Uterus (tissue), 4 donors: ENCODE measurements around the gene ADARB1. TPM values are rescaled to one million over a fixed set of nuclear protein-coding genes. Genes with fewer than 3 reads are reported as not detected.

ENCODE experiments used
- DNase-seq, 2 donors: peaks; one replicate each; pipeline ENCODE4 v3.0.0-alpha.2; 2019 to 2020
- H3K27ac ChIP-seq, 2 donors: fragments of 200-600 bp; sonication (generic); 1 replicate in 1 of 2; 2 replicates in 1 of 2; pipeline ENCODE4 v1.5.1; 2016 to 2018
- H3K27me3 ChIP-seq, 2 donors: fragments of 200-600 bp; sonication (generic); one replicate each; pipeline ENCODE4 v1.5.1; 2018 to 2019; ENCODE audit warnings: control low read depth in 1 of 2
- H3K36me3 ChIP-seq, 2 donors: fragments of 200-600 bp; sonication (generic); one replicate each; pipeline ENCODE4 v1.5.1; 2019; ENCODE audit warnings: control low read depth in 1 of 2
- H3K4me1 ChIP-seq, 2 donors: fragments of 200-600 bp; sonication (generic); one replicate each; pipeline ENCODE4 v1.5.1; 2018 to 2019; ENCODE audit warnings: control low read depth in 1 of 2
- H3K4me3 ChIP-seq, 2 donors: fragments of 200-600 bp; sonication (generic); 1 replicate in 1 of 2; 2 replicates in 1 of 2; pipeline ENCODE4 v1.5.1; 2018 to 2019; ENCODE audit warnings: mild to moderate bottlenecking in 1 of 2
- H3K9me3 ChIP-seq, 2 donors: fragments of 200-600 bp; sonication (generic); one replicate each; pipeline ENCODE4 v1.5.1; 2019; ENCODE audit warnings: control low read depth in 1 of 2
- POLR2A ChIP-seq, 2 donors: fragments of 450-650 bp; IDR thresholded peaks; one replicate each; pipeline ENCODE4 v1.6.1; 2016; ENCODE audit warnings: antibody characterized with exemption in 2 of 2, mild to moderate bottlenecking in 1 of 2, moderate library complexity in 1 of 2
- intact Hi-C: fragments of 100-400 bp; cut with DNase I; formaldehyde crosslinking; loops from one replicate; pipeline ENCODE4 v1.15.1; 2023; ENCODE audit warnings: low total_unique reads
- total RNA-seq, 4 donors: library from RNA; depleted of rRNA in 3 of 4; stranded (reverse); fragments of >200 nt in 3 of 4; gene quantifications; one replicate each; pipeline versions ENCODE4 v1.1.0 to v1.2.4, GENCODE V29; 2014 to 2023
- TF ChIP-seq, protein P1 (sequence below), 4 experiments: fragments of 200-600 bp in 2 of 4; fragments of 450-650 bp in 2 of 4; sonication (generic) in 2 of 4; IDR thresholded peaks; one replicate each; pipeline ENCODE4 v1.5.1; 2016 to 2019; ENCODE audit warnings: antibody characterized with exemption in 4 of 4, mild to moderate bottlenecking in 2 of 4, moderate library complexity in 1 of 4
- donor health status: DM: yes; HTN: yes; CAD: no.

ADARB1 gene
- total RNA-seq, 4 donors from 2014 or later: 21.8 to 69.6 (median 43.3) TPM

- TF ChIP-seq, protein P1, sequence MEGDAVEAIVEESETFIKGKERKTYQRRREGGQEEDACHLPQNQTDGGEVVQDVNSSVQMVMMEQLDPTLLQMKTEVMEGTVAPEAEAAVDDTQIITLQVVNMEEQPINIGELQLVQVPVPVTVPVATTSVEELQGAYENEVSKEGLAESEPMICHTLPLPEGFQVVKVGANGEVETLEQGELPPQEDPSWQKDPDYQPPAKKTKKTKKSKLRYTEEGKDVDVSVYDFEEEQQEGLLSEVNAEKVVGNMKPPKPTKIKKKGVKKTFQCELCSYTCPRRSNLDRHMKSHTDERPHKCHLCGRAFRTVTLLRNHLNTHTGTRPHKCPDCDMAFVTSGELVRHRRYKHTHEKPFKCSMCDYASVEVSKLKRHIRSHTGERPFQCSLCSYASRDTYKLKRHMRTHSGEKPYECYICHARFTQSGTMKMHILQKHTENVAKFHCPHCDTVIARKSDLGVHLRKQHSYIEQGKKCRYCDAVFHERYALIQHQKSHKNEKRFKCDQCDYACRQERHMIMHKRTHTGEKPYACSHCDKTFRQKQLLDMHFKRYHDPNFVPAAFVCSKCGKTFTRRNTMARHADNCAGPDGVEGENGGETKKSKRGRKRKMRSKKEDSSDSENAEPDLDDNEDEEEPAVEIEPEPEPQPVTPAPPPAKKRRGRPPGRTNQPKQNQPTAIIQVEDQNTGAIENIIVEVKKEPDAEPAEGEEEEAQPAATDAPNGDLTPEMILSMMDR (IDR thresholded peaks at IDR 0.05): no peak
- DNase-seq: no peak
- Histone ChIP-seq H3K4me1 (peaks cover 0 to 4% of the 10 kb centered on the region in 2 donors), H3K27ac (no peak overlapping the region), H3K27me3 (no peaks in the 10 kb centered on the region), H3K36me3 (no peaks in the 10 kb centered on the region), H3K9me3 (no peaks in the 10 kb centered on the region), H3K4me3 (no peak overlapping the region)
- intact Hi-C loops: loop anchor here (10.0 kb wide), 1 partner anchor 59 kb away; no protein-coding TSS in a partner anchor
Observed at GRCh38 chr21:45076245-45076711, 1.9 kb downstream of the ADARB1 start.

- H3K4me1 ChIP-seq: peaks cover 0 to 1% of the 10 kb centered on the region in 2 donors
- H3K4me3 ChIP-seq: no peak overlapping the region
- intact Hi-C loops: loop anchor here (10.0 kb wide), 1 partner anchor 56 kb away; no protein-coding TSS in a partner anchor
- TF ChIP-seq, protein P1 (IDR thresholded peaks at IDR 0.05): no peak
- TF ChIP-seq POLR2A (IDR thresholded peaks at IDR 0.05): no peak
- H3K27ac ChIP-seq: no peak overlapping the region
- H3K9me3 ChIP-seq: no peaks in the 10 kb centered on the region
- H3K27me3 ChIP-seq: no peaks in the 10 kb centered on the region
- H3K36me3 ChIP-seq: no peaks in the 10 kb centered on the region
- no peak for DNase-seq
Observed at GRCh38 chr21:45078371-45078770, 4.0 kb downstream of the ADARB1 start.

DNA sequence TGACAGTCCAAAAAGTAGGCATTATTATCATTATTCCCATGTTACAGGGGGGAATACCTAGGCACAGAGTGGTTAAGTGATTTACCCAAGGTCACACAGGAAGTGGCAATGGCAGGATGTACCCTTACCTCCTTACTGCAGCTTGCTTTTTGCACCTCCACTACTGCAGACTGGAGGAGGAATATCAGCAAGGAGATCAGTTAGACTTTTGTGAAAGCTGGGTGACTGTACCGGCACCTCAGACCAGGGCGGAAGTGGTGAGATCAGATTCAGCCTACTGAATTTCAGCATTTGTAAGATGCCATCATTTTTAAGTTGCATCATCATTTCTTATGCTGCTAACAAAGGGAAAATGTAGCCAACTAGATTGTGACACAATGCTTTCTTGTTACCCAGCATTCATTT is 4.5 kb downstream of the ADARB1 start:
- Histone ChIP-seq H3K9me3 (no peaks in the 10 kb centered on the region), H3K27me3 (no peaks in the 10 kb centered on the region), H3K4me3 (no peak overlapping the region), H3K4me1 (no peaks in the 10 kb centered on the region), H3K27ac (peak overlapping the region in 1 of 2 donors; percentile 47), H3K36me3 (no peaks in the 10 kb centered on the region)
- intact Hi-C loops: loop anchor here (10.0 kb wide), 1 partner anchor 56 kb away; no protein-coding TSS in a partner anchor
- DNase-seq: no peak
- no peak for TF ChIP-seq POLR2A (IDR thresholded peaks at IDR 0.05)
- TF ChIP-seq, protein P1 (IDR thresholded peaks at IDR 0.05): no peak

DNA sequence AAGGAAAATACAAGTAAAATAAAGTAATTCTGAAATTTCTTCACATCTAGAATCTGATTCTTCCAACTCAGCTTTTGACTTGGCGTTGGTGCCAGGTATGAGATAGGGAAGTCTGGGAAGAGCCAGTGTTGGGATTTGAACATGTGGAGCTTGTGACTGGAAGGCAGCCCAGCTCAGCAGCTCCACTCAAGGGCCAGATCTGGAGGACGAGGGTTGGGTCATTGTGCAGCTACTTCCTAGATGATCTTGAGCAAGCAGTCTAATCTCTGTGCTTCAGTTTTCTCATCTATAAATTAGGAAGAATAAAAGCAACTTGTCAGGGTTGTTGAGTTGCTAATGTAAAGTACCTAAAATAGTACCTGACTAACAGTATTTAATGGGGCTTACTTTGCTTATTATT is 5.0 kb downstream of the ADARB1 start:
- TF ChIP-seq, protein P1 (IDR thresholded peaks at IDR 0.05): no peak
- no peak for TF ChIP-seq POLR2A (IDR thresholded peaks at IDR 0.05)
- H3K27me3 ChIP-seq: no peaks in the 10 kb centered on the region
- H3K4me1 ChIP-seq: no peaks in the 10 kb centered on the region
- no peaks in the 10 kb centered on the region for H3K9me3 ChIP-seq
- no peak for DNase-seq
- intact Hi-C loops: loop anchor here (10.0 kb wide), 1 partner anchor 55 kb away; no protein-coding TSS in a partner anchor
- H3K27ac ChIP-seq: peak overlapping the region; percentile 47 to 67
- H3K4me3 ChIP-seq: no peak overlapping the region
- H3K36me3 ChIP-seq: no peaks in the 10 kb centered on the region

DNA sequence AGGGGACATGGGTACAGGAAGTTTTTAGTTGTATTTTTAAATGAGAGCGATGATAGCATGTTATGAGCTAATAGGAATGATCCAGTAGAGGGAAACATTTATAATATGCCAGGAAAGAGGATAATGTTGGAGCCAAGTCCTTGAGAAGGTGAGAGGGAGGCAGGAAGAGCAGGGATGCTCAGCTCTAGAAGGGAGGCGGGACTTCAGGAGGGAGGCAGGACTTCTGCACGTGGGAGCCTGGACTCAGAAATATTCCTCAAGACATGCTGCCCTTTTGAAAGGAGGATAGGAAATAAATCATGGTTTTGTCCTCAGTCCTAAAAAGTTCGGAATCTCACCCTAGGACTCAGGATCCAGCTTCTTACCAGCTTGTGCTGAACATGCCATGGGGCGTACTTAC is 5.9 kb downstream of the ADARB1 start:
- no peaks in the 10 kb centered on the region for H3K27me3 ChIP-seq
- no peaks in the 10 kb centered on the region for H3K4me1 ChIP-seq
- H3K27ac ChIP-seq: peak overlapping the region; percentile 47 to 67
- H3K4me3 ChIP-seq: no peak overlapping the region
- no peaks in the 10 kb centered on the region for H3K36me3 ChIP-seq
- TF ChIP-seq, protein P1 (IDR thresholded peaks at IDR 0.05): no peak
- no peak for TF ChIP-seq POLR2A (IDR thresholded peaks at IDR 0.05)
- intact Hi-C loops: no loop called here
- no peaks in the 10 kb centered on the region for H3K9me3 ChIP-seq
- peak in 1 of 2 donors; percentile 39 for DNase-seq
